GM12892 (cell line): ENCODE data around the gene KLC4.

Experiments used
- POLR2A ChIP-seq: IDR thresholded peaks from 2 replicates; pipeline ENCODE4 v1.6.1; 2011; ENCODE audit warnings: low read depth, low read length, control low read depth
- POLR2AphosphoS5 ChIP-seq: IDR thresholded peaks from 2 replicates; pipeline ENCODE4 v1.6.1; 2011; ENCODE audit warnings: low read depth, low read length, control low read depth
- TAF1 ChIP-seq: IDR thresholded peaks from 2 replicates; pipeline ENCODE4 v1.6.1; 2011; ENCODE audit warnings: low read depth, mild to moderate bottlenecking, control low read depth, low read length, borderline replicate concordance

- TF ChIP-seq POLR2A: no peak
- TF ChIP-seq POLR2AphosphoS5: no peak; the same call in 1 of the 2 replicates
- TF ChIP-seq TAF1: no peak
Observed at GRCh38 chr6:43058531-43058930, 900 bp upstream of the KLC4 start.
